Embryonic facial prominence (tissue), 1 donor: ENCODE data around the gene AKR1C1.
"Not testable (repeated sequence)": the region's sequence is repeated elsewhere in the genome, so short reads cannot be mapped to it uniquely, and the experiment has no call there.

ENCODE experiments used
- DNase-seq: peaks from one replicate; pipeline ENCODE4 v3.0.0-alpha.2; 2016; ENCODE audit errors: extremely low spot score

Gene AKR1C1

GRCh38 chr10:4962876-4963814 is at the start of gene AKR1C1:
Gene AKR1C1 (plus strand): TSS chr10:4963415. CDS start chr10:4963445, 30 bp downstream.
- not testable (repeated sequence) for DNase-seq

- DNase-seq = no peak
These were observed 48.9 kb upstream of the AKR1C1 start for GRCh38 chr10:4914213-4914850.

GRCh38 chr10:4916086-4916716 is 47.0 kb upstream of the AKR1C1 start:
- DNase-seq = no peak

- no peak for DNase-seq
These were observed 45.0 kb upstream of the AKR1C1 start for GRCh38 chr10:4918236-4918635.

GRCh38 chr10:4924482-4924881 is 38.7 kb upstream of the AKR1C1 start:
- not testable (repeated sequence) for DNase-seq

- no peak for DNase-seq
These were observed 36.8 kb upstream of the AKR1C1 start for GRCh38 chr10:4926400-4926799.

GRCh38 chr10:4931587-4931986 is 31.6 kb upstream of the AKR1C1 start:
- DNase-seq = no peak

GRCh38 chr10:4934391-4934987 is 28.7 kb upstream of the AKR1C1 start:
- DNase-seq = no peak

- DNase-seq = no peak
These were observed 25.9 kb upstream of the AKR1C1 start for GRCh38 chr10:4937346-4937745.

GRCh38 chr10:4939224-4940072 is 23.8 kb upstream of the AKR1C1 start:
- no peak for DNase-seq

- DNase-seq = not testable (repeated sequence)
These were observed 23.2 kb upstream of the AKR1C1 start for GRCh38 chr10:4940073-4940428.

GRCh38 chr10:4940909-4941308 is 22.3 kb upstream of the AKR1C1 start:
- DNase-seq = not testable (repeated sequence)

GRCh38 chr10:4941540-4942330 is 21.5 kb upstream of the AKR1C1 start:
- no peak for DNase-seq

- DNase-seq = not testable (repeated sequence)
These were observed 20.3 kb upstream of the AKR1C1 start for GRCh38 chr10:4942931-4943330.

GRCh38 chr10:4943416-4943815 is 19.8 kb upstream of the AKR1C1 start:
- DNase-seq = not testable (repeated sequence)

GRCh38 chr10:4943821-4944220 is 19.4 kb upstream of the AKR1C1 start:
- DNase-seq = no peak

- no peak for DNase-seq
These were observed 18.4 kb upstream of the AKR1C1 start for GRCh38 chr10:4944841-4945240.

- no peak for DNase-seq
These were observed 17.2 kb upstream of the AKR1C1 start for GRCh38 chr10:4945766-4946717.

- DNase-seq = no peak
These were observed 16.1 kb upstream of the AKR1C1 start for GRCh38 chr10:4947039-4947634.
